GM19328 (cell line): ENCODE results near the gene EYS.
"Not testable (repeated sequence)": the region's sequence is repeated elsewhere in the genome, so short reads cannot be mapped to it uniquely, and the experiment has no call there.

Experiments used
- ATAC-seq: cut with Tn5 transposase; IDR thresholded peaks from one replicate; pipeline ENCODE4 v1.9.1; 2021; ENCODE audit warnings: mild to moderate bottlenecking, moderate library complexity; ENCODE audit not compliant: unreplicated experiment

EYS gene

GRCh38 chr6:64505312-64505711, 1201.7 kb downstream of the EYS start:
- ATAC-seq, result no peak

- no peak for ATAC-seq
Measured at GRCh38 chr6:64504503-64504902, 1202.5 kb downstream of the EYS start.

GRCh38 chr6:64502801-64503200, 1204.2 kb downstream of the EYS start:
- no peak for ATAC-seq

GRCh38 chr6:64497634-64498033, 1209.4 kb downstream of the EYS start:
- no peak for ATAC-seq

GRCh38 chr6:64489763-64490162, 1217.3 kb downstream of the EYS start:
- no peak for ATAC-seq

- no peak for ATAC-seq
Measured at GRCh38 chr6:64486578-64487351, 1220.3 kb downstream of the EYS start.

GRCh38 chr6:64483956-64484499, 1223.0 kb downstream of the EYS start:
- ATAC-seq, result no peak

GRCh38 chr6:64482631-64483030, 1224.4 kb downstream of the EYS start:
- no peak for ATAC-seq

- ATAC-seq, result no peak
Measured at GRCh38 chr6:64479134-64479533, 1227.9 kb downstream of the EYS start.

- no peak for ATAC-seq
Measured at GRCh38 chr6:64477391-64477790, 1229.6 kb downstream of the EYS start.

- ATAC-seq, result no peak
Measured at GRCh38 chr6:64476935-64477334, 1230.1 kb downstream of the EYS start.

GRCh38 chr6:64469405-64469804, 1237.6 kb downstream of the EYS start:
- ATAC-seq, result not testable (repeated sequence)

- no peak for ATAC-seq
Measured at GRCh38 chr6:64467656-64468055, 1239.4 kb downstream of the EYS start.

- ATAC-seq, result no peak
Measured at GRCh38 chr6:64459411-64459944, 1247.5 kb downstream of the EYS start.

GRCh38 chr6:64448101-64448500, 1258.9 kb downstream of the EYS start:
- ATAC-seq, result not testable (repeated sequence)

- ATAC-seq, result no peak
Measured at GRCh38 chr6:64445038-64445437, 1262.0 kb downstream of the EYS start.

GRCh38 chr6:64439274-64439673, 1267.8 kb downstream of the EYS start:
- ATAC-seq, result no peak

- ATAC-seq, result no peak
Measured at GRCh38 chr6:64437996-64438395, 1269.0 kb downstream of the EYS start.

GRCh38 chr6:64429926-64430325, 1277.1 kb downstream of the EYS start:
- ATAC-seq, result no peak

- no peak for ATAC-seq
Measured at GRCh38 chr6:64428186-64428585, 1278.8 kb downstream of the EYS start.

GRCh38 chr6:64415926-64416325, 1291.1 kb downstream of the EYS start:
- no peak for ATAC-seq

- no peak for ATAC-seq
Measured at GRCh38 chr6:64411226-64411625, 1295.8 kb downstream of the EYS start.
